GM18858 (cell line): ENCODE data around the gene RGS9BP.
"Not testable (repeated sequence)": the region's sequence is repeated elsewhere in the genome, so short reads cannot be mapped to it uniquely, and the experiment has no call there.

Source experiments
- ATAC-seq: cut with Tn5 transposase; IDR thresholded peaks from one replicate; pipeline ENCODE4 v1.9.1; 2021; ENCODE audit not compliant: unreplicated experiment

Gene RGS9BP

DNA sequence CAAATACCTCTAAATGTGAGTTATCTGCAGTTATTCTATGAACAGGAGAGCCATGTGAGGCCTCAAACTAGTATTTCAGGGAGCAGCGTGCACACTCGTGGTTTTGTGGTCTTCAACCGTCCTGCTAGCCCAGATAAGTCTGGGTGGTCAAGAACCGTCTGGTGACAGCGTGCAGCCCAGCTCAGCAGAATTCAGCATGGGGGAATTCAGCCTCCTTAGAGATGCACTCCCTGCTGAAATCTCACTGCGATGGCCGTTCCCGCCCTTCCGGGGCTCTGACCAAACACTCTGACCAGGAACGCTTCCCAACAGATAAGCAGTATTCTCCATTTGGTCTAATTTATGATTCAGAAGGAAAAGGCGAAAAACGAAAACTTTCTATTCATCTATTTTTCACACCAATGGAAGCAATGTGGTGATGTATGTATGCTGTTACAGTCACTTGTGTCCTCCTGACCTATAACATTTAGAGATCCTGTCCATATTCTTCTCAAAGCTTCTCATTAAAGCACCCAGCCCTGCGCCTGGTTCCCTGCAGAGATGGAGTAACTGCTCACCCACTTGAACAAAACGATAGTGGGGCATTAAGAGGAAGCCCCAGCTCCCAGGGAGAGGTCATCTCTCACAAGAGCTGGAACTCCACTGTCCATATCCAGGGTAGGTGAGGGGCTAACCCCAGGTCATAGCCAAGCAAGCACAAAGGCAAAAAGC is 3.6 kb upstream of the RGS9BP start:
- no peak for ATAC-seq

DNA sequence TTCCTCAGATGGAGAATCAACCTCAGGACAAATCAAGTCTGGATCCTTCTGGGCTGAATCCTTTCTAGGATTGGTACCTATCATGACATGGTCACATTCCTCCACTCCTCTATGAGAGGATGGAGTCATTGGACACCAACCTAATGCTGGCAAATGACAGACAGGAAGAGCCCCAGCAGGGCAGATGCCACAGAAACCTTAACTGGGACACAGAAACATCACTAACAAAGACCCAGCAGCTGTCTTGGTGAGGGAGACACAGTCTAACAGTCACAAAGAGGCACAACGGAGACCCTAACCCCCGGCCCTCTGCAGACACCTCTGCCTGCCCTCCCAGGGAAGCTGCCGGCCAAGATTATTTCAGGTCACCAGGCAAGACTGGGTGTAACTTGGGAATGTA is 2.8 kb upstream of the RGS9BP start:
- no peak for ATAC-seq

DNA sequence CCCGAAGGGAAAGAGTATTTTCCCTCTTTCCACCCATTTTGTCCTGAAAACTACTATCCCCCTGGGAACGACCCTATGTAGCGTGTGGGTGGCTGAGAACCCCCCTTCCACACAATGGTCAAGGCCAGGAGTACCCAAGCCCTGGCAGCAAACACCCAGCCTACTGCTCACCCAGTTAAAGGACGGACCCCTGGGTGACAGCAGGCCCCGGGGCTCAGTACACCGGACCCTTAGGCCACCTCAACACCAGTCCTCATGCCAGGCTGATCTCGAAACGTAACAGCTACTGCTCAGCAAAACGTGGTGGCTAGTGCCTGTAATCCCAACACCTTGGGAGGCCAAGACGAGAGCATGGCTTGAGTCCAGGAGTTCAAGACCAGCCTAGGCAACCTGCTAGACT is 2.1 kb upstream of the RGS9BP start:
- no peak for ATAC-seq

DNA sequence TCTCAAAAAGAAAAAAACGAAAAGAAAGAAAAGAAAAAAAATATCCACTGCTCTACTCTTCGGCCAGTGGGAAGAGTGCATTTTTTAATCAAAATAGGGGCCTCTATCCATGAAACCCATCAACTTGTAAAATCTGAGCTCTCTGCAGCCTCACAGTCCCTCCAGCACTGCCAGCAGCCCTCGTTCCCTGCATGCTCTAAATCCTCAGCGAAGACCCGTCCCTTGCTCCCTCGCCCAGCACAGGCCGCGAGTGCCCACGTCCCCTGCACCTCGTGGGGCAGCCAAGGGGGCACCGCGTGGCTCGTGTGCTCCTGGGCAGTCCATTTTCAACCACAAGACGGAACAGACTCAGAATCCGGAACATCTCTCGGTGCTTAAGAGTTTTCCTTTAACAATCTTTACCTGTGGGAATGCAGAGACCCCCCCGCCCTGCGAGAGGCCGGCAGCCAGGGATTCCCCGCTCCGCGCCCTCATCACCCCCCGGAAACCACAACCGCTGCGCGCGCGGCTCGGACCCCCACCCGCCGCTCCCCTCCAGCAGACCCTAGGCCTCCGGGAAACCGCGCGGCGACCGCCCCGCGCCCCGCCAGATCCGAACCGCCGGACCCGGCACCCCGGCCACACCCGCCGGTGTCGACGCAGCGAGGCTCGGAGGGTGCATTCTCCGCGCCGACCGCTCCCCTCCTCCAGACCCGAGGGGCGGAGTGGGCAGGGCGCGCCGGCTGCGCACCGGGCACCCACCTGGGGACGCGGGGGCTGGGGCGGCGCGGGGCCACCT is 1.3 kb upstream of the RGS9BP start:
- no peak for ATAC-seq

DNA sequence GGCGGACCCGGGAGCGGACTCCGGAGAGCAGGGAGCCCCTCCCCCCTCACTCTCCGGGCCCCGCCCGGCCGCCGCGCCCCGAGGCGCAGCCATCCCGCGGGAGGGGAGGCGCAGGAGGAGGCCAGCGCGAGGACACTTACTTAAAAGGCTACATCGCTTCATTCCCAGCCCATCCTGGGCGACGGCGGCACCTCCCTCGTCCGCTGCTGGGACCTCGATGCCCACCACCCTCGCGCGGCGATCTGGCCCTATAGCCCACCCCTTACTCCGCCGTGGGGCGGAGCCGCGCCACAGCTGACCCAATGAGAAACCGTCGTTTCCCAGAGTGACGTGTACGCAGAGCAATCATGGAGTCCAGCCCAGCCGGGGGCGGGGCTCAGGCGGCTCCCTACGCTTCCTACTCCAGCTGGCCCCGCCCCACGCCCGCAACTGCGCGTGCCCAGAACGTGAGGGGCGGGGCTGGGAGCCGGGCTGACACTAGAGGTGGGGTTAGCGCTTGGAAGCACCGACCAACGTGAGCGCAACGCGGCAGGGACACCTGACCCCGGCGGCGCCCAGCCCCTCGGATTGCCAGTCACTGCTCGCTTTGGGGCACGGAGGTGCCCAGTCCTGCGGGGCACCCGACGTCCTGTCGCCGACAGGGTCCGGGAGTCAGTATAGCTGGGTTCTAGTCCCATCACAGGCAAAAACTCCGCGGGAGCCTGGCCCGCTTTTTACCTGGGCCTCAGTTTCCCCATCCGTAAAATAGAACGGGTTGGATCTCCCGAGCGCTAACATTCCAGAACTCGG is 523 bp upstream of the RGS9BP start, which contains the start of gene ANKRD27:
Gene ANKRD27 (minus strand): TSS at position 250 of the 789 bp plus-strand sequence. CDS start 16,165 bp downstream, outside the sequence.
- ATAC-seq: peak; percentile 97

DNA sequence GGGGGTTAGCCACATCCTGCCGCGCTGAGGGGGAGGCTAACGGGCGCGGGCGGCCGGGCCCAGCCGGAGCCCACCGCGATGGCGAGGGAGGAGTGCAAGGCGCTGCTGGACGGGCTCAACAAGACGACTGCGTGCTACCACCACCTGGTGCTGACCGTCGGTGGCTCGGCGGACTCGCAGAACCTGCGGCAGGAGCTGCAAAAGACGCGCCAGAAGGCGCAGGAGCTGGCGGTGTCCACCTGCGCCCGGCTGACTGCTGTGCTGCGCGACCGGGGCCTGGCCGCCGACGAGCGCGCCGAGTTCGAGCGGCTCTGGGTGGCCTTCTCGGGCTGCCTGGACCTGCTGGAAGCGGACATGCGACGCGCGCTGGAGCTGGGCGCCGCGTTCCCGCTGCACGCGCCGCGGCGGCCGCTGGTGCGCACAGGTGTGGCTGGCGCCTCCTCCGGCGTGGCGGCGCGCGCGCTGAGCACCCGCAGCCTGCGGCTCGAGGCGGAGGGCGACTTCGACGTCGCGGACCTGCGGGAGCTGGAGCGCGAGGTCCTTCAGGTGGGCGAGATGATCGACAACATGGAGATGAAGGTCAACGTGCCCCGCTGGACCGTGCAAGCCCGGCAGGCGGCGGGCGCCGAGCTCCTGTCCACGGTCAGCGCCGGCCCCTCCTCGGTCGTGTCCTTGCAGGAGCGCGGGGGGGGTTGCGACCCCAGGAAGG is 692 bp downstream of the RGS9BP start:
- no peak for ATAC-seq

DNA sequence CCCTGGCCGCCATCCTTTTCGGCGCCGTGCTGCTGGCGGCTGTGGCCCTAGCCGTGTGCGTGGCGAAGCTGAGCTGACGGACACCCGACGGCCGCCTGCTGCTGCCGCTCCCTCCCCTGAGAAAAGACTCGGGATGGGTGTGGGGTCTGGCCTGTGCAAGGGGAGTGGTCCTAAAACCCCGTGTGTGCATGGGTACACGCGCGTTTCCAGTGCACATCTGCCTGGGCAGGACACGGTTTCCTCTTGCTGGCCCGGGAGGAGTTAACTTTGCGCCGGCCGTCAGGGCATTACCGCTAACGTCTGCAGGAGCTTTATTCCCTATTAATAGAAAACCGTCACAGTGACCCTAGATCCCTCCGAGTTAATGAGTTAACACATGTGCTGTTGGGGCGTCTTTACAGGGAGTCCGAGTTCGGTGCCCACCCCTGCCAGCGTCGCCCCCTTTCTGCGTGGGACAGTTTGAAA is 1.3 kb downstream of the RGS9BP start:
- no peak for ATAC-seq

DNA sequence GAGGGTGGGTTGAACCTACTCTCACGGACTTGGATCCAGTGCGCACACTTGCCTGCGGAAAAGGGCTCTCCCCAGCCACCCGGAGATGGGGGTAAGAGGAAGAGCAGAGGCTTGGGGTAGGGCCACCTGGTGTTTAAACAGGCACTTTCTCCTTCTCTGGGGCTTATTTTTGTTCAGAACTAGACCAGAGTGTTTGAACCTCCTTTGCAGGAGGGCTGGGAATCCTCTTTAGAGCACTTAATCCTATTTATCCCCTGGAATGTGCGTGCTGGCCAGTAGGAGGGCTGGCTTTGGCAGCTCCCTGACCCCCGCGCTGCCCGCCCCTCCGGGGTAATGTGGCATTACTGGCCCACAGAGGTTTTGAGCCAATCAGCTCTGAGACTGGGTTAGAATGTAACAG is 2.0 kb downstream of the RGS9BP start:
- no peak for ATAC-seq

DNA sequence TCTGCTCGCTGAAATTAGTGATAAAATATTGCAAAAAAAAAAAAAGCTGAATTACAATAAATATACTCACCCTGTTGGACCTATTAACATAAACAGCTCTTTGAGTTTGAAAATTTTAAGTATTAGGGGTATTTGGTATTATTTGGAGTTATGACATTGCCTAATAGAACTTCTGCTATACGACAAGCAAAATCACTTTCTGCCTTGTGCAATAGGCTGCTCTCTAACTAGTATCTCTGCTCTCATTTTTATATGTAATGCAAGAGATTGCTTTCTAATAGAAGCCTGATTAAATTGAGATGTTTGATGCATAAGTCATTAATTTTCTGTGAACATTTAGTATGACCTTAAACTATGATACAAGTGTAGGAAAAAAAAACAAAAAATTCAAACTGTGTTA is 5.3 kb downstream of the RGS9BP start:
- no peak for ATAC-seq

DNA sequence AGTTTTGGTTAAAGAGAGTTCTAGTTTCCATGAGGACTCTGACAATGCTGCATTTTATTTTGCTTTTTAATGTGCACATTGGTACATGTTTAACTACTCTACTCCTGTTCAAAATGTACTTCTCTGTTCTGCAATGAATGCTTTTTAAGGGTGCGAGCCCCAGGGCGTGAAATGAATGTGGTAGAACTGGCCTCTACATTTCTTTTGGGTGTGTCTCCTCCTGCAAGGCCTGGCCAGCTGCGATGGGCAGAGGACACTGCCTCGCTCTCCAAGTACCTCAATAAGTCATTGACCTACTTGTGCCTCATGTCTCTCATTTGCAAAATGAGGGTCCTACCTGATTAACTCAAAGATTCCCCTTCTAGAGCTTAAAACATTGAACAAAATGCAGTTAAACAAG is 6.7 kb downstream of the RGS9BP start:
- no peak for ATAC-seq

DNA sequence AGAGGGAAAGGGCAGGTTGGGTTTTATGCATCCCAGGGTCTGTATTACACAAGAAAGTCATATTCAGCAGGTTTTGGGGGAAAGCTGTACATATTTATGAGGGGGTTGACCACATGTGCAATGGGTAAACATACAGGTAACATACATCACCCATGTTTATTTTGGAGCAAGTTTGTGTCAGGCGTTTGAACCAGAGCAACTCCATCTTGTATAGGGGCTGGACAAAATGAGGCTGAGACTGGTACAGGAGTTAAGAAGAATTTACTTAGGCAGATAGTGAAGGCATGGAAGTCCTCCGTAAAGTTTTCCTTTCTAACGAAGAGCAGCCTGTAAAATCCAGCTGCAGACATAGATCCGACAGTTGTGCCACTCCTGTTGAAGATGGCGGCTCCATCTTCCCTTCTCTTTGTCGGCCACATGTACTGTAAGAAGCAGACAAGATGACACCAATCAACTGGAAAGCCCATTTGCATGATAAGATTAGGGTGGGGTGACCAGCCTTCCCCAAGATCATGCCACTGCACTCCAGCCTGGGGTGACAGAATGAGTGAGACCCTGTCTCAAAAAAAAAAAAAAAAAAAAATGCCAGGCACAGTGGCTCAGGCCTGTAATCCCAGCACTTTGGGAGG is 11.3 kb downstream of the RGS9BP start:
- no peak for ATAC-seq

DNA sequence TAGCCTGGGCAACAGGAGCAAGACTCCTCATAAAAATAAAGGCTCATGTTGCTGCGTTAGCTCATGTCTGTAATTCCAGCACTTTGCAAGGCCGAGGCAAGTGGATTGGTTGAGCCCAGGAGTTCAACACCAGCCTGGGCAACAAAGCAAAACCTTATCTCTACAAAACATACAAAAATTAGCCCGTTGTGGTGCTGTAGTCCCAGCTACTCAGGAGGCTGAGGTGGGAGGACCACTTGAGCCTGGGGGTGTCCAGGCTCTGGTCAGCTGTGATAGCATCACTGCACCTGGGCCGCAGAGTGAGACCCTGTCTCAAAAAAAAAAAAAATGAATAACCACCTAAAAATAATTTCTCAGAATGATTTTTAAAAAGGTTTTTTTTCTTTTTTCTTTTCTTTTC is 12.0 kb downstream of the RGS9BP start:
- no peak for ATAC-seq

DNA sequence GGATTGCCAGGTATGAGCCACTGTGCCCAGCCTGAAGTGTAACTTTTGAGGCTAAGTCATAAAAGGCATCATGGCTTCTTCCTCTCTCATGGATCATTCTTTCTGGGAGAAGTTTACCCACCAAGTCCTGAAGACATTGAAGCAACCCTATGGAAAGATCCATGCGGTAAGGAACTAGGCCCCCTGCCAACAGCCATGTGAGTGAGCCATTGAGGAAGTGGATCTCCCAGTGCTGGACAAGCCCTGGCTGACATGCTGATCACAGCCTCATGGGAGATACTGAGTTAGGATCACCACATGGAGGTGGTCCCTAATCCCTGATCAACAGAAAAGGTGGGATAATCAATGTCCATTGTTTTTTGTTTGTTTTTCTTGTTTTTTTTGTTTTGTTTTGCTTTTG is 12.7 kb downstream of the RGS9BP start:
- no peak for ATAC-seq

DNA sequence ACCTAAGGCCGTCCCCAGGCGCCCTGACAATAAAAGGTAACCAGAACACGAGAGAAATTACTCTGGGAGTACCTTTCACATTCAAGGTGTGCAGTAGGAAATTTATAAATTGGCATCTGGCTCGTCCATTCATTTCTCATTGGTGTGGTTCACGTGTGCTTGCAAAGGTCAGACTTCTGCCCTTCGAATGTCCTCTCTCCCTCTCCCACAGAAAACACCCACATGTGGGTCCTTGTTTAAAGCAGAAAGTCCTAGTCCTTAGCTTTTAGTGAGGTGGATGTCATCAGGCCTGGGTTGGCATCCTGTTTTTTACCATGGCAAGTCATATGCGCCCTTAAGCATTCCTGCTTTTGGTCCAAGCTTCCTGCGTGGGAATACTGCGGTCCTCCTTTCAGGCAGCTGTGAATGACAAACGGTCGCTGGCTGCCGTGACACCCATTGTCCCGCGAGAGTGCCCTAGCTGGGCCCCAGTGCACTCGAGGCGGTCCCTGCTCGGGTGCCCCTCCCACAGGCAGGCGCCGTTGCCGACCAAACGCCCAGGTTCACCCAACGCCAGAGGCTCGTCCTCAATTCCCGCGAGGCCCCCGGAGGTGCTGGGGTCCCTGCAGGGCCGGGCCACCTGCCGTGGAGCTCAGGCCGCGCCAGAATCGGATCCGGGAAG is 15.8 kb downstream of the RGS9BP start, which contains the start of gene NUDT19:
Gene NUDT19 (plus strand): TSS at position 531 of the 661 bp plus-strand sequence. CDS start 140 bp downstream, outside the sequence.
- ATAC-seq: peak; percentile 85

DNA sequence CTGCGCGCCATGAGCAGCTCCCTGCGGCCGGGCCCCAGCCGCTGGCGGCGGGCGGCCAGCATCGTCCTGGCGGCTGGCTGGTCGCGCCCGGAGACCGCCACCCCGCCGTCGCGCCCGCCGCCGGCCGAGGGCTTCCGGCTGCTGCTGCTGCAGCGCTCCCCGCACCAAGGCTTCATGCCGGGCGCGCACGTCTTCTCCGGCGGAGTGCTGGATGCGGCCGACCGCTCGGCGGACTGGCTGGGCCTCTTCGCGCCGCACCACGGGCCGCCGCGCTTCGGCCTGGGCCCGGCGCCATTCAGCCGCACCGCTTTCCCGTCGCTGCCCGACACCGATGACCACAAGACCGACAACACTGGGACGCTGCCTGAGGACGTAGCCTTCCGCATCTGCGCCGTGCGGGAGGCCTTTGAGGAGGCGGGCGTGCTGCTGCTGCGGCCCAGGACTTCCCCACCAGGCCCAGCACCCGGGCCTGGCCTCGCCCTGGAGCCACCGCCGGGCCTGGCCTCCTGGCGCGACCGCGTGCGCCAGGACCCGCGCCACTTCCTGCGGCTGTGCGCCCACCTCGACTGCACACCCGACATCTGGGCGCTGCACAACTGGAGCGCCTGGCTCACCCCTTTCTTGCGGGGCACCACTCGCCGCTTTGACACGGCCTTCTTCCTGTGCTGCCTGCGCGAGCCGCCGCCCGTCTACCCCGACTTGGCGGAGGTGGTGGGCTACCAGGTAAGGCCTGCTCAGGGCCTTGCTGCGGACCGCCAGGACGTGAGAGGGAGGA is 16.5 kb downstream of the RGS9BP start:
- peak; percentile 25 for ATAC-seq

DNA sequence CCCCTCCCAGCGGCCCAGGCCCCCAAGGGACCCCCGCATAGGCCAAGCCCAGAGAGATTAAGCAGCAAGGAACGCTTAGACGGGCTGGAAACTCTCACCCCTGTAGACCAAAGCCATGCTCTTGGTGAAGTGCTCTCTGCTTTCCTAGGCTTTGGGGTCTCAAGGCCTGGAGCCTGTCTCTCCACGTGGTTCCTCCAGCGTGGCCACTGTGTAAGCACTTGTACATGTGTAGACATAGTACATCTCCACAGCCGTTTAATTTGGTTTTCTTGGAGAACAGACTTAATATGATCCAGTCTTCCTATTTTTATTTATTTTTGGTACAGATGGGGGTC is 17.0 kb downstream of the RGS9BP start:
- no peak for ATAC-seq

DNA sequence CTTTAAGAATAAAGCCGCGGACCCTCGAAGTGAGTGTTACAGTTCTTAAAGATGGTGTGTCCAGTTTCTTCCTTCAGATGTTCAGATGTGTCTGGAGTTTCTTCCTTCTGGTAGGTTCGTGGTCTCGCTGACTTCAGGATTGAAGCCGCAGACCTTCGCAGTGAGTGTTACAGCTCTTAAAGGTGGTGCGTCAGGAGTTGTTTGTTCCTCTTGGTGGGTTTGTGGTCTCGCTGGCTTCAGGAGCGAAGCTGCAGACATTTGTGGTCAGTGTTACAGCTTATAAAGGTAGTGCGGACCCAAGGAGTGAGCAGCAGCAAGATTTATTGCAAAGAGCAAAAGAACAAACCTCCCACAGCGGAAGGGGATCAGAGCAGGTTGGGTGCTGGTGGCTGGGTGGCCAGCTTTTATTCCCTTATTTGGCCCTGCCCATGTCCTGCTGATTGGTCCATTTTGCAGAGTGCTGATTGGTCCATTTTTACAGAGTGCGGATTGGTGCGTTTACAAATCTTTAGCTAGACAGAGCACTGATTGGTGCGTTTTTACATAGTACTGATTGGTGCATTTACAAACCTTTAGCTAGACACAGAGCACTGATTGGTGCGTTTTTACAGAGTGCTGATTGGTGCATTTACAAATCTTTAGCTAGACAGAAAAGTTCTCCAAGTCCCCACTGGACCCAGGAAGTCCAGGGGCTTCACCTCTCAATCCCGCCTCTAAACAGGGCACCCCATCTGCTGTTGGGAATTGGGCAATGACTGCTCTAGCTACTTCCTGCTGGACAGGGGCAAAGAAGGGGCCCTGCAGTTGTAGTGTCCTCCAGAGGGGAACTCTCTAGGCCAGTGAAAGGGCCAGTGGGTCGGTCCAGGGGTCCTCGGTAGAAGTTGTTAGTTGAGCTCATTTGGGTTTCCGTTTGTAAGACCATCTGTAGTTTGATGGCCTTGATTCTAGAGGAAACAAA is 17.8 kb downstream of the RGS9BP start:
- ATAC-seq: not testable (repeated sequence)

DNA sequence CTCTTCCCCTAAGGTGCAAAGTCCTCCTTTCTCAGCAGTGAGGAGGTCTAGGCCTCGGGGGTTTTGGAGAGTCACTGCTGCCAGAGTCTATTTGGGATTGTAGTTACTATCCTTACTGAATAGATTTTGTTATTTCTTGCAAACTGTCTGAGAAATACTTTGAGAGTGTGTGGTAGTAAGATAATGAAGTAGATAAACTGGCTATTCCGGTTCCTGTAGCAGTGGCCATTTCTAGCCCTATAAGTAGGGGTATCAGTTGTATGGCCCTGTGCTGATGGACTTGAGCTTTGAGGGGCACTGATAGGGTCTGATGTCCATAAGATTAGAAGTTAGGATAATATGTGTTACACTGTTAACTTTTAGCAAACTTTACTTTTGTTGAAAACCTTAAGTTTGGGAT is 18.7 kb downstream of the RGS9BP start:
- not testable (repeated sequence) for ATAC-seq
